Left hindlimb (tissue), 1 donor: Measurements from ENCODE around the gene B4GALT7.

ENCODE experiments used
- DNase-seq: peaks from one replicate; pipeline ENCODE4 v3.0.0-alpha.2; 2018

Gene B4GALT7

GRCh38 chr5:177594071-177594470 lies 5.9 kb upstream of the B4GALT7 start:
- no peak for DNase-seq

GRCh38 chr5:177595026-177595585 lies 4.8 kb upstream of the B4GALT7 start:
- no peak for DNase-seq

GRCh38 chr5:177595991-177596774 lies 3.7 kb upstream of the B4GALT7 start:
- no peak for DNase-seq

- no peak for DNase-seq
Observed at GRCh38 chr5:177596775-177597238, 3.1 kb upstream of the B4GALT7 start.

- no peak for DNase-seq
Observed at GRCh38 chr5:177598477-177598876, 1.5 kb upstream of the B4GALT7 start.

- no peak for DNase-seq
Observed at GRCh38 chr5:177600508-177601018, 631 bp downstream of the B4GALT7 start.

- DNase-seq: no peak
Observed at GRCh38 chr5:177601126-177601525, 1.2 kb downstream of the B4GALT7 start.

- DNase-seq: no peak
Observed at GRCh38 chr5:177601577-177602457, 1.9 kb downstream of the B4GALT7 start.

- no peak for DNase-seq
Observed at GRCh38 chr5:177602458-177602830, 2.5 kb downstream of the B4GALT7 start.

- DNase-seq: no peak
Observed at GRCh38 chr5:177603631-177604030, 3.7 kb downstream of the B4GALT7 start.

GRCh38 chr5:177604116-177604521 lies 4.2 kb downstream of the B4GALT7 start:
- no peak for DNase-seq

- no peak for DNase-seq
Observed at GRCh38 chr5:177604656-177605055, 4.7 kb downstream of the B4GALT7 start.

GRCh38 chr5:177605078-177605477 lies 5.1 kb downstream of the B4GALT7 start:
- DNase-seq: no peak

- DNase-seq: no peak
Observed at GRCh38 chr5:177605667-177606066, 5.7 kb downstream of the B4GALT7 start.

- DNase-seq: no peak
Observed at GRCh38 chr5:177606071-177607051, 6.4 kb downstream of the B4GALT7 start.

GRCh38 chr5:177607115-177607451 lies 7.2 kb downstream of the B4GALT7 start:
- DNase-seq: no peak

GRCh38 chr5:177607452-177608192 lies 7.7 kb downstream of the B4GALT7 start:
- peak; percentile 85 for DNase-seq

- DNase-seq: no peak
Observed at GRCh38 chr5:177608243-177609075, 8.5 kb downstream of the B4GALT7 start.

- DNase-seq: no peak
Observed at GRCh38 chr5:177609076-177610059, 9.4 kb downstream of the B4GALT7 start.
